22Rv1 (cell line): ENCODE measurements around the gene PSMD14.

Experiments
- CTCF ChIP-seq: fragments of 450-650 bp; IDR thresholded peaks from 2 replicates; pipeline ENCODE4 v1.5.1; 2017; ENCODE audit warnings: mild to moderate bottlenecking
- ZFX ChIP-seq: fragments of 450-650 bp; IDR thresholded peaks from 2 replicates; pipeline ENCODE4 v1.6.1; 2017; ENCODE audit warnings: antibody characterized with exemption, borderline replicate concordance

- TF ChIP-seq CTCF: no peak
- no peak for TF ChIP-seq ZFX
These were observed 59.5 kb downstream of the PSMD14 start for GRCh38 chr2:161367675-161368074.
